PC-3 (cell line): ENCODE results near the gene HTR1E. TPM values are rescaled to one million over a fixed set of nuclear protein-coding genes. Genes with fewer than 3 reads are reported as not detected.

Experiments used
- ATAC-seq: fragments of 200-7000 bp; cut with Tn5 transposase; 2 replicates; pipeline ENCODE4 v1.9.1; 2020; ENCODE audit warnings: mild to moderate bottlenecking, moderate library complexity
- BruUV-seq: library from RNA; stranded (reverse); fragments of 400-500 nt; replicated peaks from 2 replicates; lab custom pipeline; 2021; lab: Mats Ljungman, UMichigan
- CTCF ChIA-PET: fragments of 300-600 bp; sonication (Branson Sonifier 250); formaldehyde crosslinking; loops from one replicate; lab custom pipeline; 2022; ENCODE audit warnings: antibody characterized with exemption; lab: Charles Lee
- POLR2A ChIA-PET: fragments of 300-600 bp; sonication (Branson Sonifier 250); formaldehyde crosslinking; loops from one replicate; lab custom pipeline; 2022; ENCODE audit warnings: antibody characterized with exemption; ENCODE audit not compliant: unreplicated experiment; lab: Charles Lee
- DNase-seq: peaks from one replicate; pipeline ENCODE4 v3.0.0-alpha.2; 2015
- H2AFZ ChIP-seq: fragments of 300-600 bp; sonication (generic); 2 replicates; pipeline ENCODE4 v1.6.0; 2016; ENCODE audit warnings: antibody characterized with exemption, low read length
- H3F3A ChIP-seq: fragments of 300-600 bp; sonication (generic); one replicate; pipeline ENCODE4 v1.6.0; 2017; ENCODE audit warnings: antibody characterized with exemption, low read length, control low read depth, mild to moderate bottlenecking; ENCODE audit not compliant: unreplicated experiment
- H3K27ac ChIP-seq: fragments of 300-600 bp; sonication (generic); 2 replicates; pipeline ENCODE4 v1.5.1; 2016; ENCODE audit warnings: mild to moderate bottlenecking, low read length
- H3K27me3 ChIP-seq: fragments of 300-600 bp; sonication (generic); 2 replicates; pipeline ENCODE4 v1.6.1; 2016; ENCODE audit warnings: low read length, mixed read lengths
- H3K36me3 ChIP-seq: fragments of 300-600 bp; sonication (generic); 2 replicates; pipeline ENCODE4 v1.6.1; 2016; ENCODE audit warnings: low read depth, mixed run types, low read length, mixed read lengths
- H3K4me1 ChIP-seq: fragments of 300-600 bp; sonication (generic); 2 replicates; pipeline ENCODE4 v1.5.1; 2016; ENCODE audit warnings: low read length; ENCODE audit not compliant: insufficient read depth
- H3K4me2 ChIP-seq: fragments of 300-600 bp; sonication (generic); 2 replicates; pipeline ENCODE4 v1.6.0; 2016; ENCODE audit warnings: low read length
- H3K4me3 ChIP-seq: fragments of 300-600 bp; sonication (generic); 2 replicates; pipeline ENCODE4 v1.5.1; 2016; ENCODE audit warnings: mild to moderate bottlenecking, low read length, mixed read lengths
- H3K79me2 ChIP-seq: fragments of 300-600 bp; sonication (generic); 2 replicates; pipeline ENCODE4 v1.6.1; 2017; ENCODE audit warnings: low read length, mixed read lengths
- H3K9ac ChIP-seq: fragments of 300-600 bp; sonication (generic); 2 replicates; pipeline ENCODE4 v1.6.0; 2016; ENCODE audit warnings: mild to moderate bottlenecking, low read length
- H3K9me2 ChIP-seq: fragments of 300-600 bp; sonication (generic); replicated peaks from 2 replicates; pipeline ENCODE4 v1.6.1; 2016; ENCODE audit warnings: mixed run types, low read length, mixed read lengths
- H3K9me3 ChIP-seq: fragments of 300-600 bp; sonication (generic); 2 replicates; pipeline ENCODE4 v1.6.1; 2016; ENCODE audit warnings: low read length, mixed read lengths
- H4K20me1 ChIP-seq: fragments of 300-600 bp; sonication (generic); 2 replicates; pipeline ENCODE4 v1.6.1; 2016; ENCODE audit warnings: low read length, mixed read lengths
- EZH2 ChIP-seq: fragments of 300-600 bp; sonication (generic); IDR thresholded peaks from one replicate; pipeline ENCODE4 v1.6.1; 2017; ENCODE audit warnings: antibody characterized with exemption, mild to moderate bottlenecking, low read length; ENCODE audit not compliant: unreplicated experiment
- EZH2phosphoT487 ChIP-seq: fragments of 300-600 bp; sonication (generic); IDR thresholded peaks from 2 replicates; pipeline ENCODE4 v1.6.1; 2018; ENCODE audit warnings: mild to moderate bottlenecking, antibody characterized with exemption, low read length, borderline replicate concordance
- intact Hi-C: fragments of 100-400 bp; cut with micrococcal nuclease; formaldehyde crosslinking; loops from 2 replicates; pipeline ENCODE4 v1.9.0; 2023
- total RNA-seq: library from RNA; depleted of rRNA; stranded (reverse); fragments of >200 nt; gene quantifications from 2 replicates; pipeline ENCODE4 v1.2.3, GENCODE V29; 2014
- TF ChIP-seq, protein P1 (sequence below): fragments of 300-600 bp; sonication (generic); conservative IDR thresholded peaks from 2 replicates; pipeline ENCODE4 v1.5.1; 2017; ENCODE audit warnings: antibody characterized with exemption, low read depth, mild to moderate bottlenecking, low read length

The HTR1E gene
- total RNA-seq, 1 experiment from 2014 or later = not detected

DNA sequence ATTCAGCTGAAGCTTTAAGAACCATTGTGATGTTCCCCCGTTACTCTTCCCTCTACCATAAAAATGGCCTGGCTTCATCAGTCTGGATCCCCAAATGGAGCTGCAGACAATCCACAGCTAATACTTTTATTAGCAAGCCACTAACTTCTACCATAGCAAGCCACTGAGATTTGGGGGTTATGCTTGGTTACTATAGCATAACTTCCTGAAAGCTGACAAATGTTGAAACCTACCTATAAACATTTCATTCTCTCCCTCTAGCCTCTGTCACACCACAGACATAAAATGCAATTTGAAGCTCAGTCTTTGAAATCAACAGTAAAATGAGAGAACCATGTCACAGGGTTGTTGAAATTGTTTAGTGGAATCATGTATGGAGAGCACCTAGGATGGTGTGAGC, 3.0 kb upstream of the HTR1E start:
- H3K9me2 ChIP-seq = no peaks in the 10 kb centered on the region
- no peaks in the 10 kb centered on the region for H3K9me3 ChIP-seq
- TF ChIP-seq EZH2 = no peak
- no peak for TF ChIP-seq EZH2phosphoT487
- TF ChIP-seq, protein P1, sequence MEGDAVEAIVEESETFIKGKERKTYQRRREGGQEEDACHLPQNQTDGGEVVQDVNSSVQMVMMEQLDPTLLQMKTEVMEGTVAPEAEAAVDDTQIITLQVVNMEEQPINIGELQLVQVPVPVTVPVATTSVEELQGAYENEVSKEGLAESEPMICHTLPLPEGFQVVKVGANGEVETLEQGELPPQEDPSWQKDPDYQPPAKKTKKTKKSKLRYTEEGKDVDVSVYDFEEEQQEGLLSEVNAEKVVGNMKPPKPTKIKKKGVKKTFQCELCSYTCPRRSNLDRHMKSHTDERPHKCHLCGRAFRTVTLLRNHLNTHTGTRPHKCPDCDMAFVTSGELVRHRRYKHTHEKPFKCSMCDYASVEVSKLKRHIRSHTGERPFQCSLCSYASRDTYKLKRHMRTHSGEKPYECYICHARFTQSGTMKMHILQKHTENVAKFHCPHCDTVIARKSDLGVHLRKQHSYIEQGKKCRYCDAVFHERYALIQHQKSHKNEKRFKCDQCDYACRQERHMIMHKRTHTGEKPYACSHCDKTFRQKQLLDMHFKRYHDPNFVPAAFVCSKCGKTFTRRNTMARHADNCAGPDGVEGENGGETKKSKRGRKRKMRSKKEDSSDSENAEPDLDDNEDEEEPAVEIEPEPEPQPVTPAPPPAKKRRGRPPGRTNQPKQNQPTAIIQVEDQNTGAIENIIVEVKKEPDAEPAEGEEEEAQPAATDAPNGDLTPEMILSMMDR = no peak
- no peak overlapping the region for H2AFZ ChIP-seq
- no peaks in the 10 kb centered on the region for H3F3A ChIP-seq
- H3K4me2 ChIP-seq = no peak overlapping the region
- peaks cover 38% of the 10 kb centered on the region for H3K27me3 ChIP-seq
- H4K20me1 ChIP-seq = no peaks in the 10 kb centered on the region
- H3K4me3 ChIP-seq = no peak overlapping the region
- no peaks in the 10 kb centered on the region for H3K36me3 ChIP-seq
- POLR2A ChIA-PET = no interaction called here
- CTCF ChIA-PET = no interaction called here
- H3K9ac ChIP-seq = no peak overlapping the region
- no peaks in the 10 kb centered on the region for H3K79me2 ChIP-seq
- 0 out of 2 replicates have a peak, but pooled peaks cover 3% of the 10 kb centered on the region for H3K4me1 ChIP-seq
- DNase-seq (no peak), ATAC-seq (no peak)
- intact Hi-C loops = no loop called here
- no TSS peak for BruUV-seq
- H3K27ac ChIP-seq = no peak overlapping the region

DNA sequence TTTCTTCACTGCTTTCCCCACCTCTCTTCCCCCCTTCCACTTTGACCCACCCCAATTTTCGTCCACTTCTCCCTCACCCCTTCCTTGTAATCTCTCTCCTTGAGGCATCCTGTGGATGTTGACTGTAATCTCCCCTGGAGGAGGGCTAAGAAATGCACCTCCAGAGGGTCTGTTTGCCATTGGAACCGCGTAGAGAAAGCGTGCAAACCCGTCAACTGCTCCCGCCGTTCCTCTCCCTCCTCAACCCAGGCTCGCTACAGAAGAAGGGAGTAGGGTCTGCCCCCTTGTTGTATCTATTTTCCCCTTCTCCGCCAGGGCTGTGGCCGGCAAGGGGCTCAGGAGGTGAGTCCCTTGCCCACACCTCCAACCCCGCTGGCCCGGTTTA, 502 bp upstream of the HTR1E start:
- DNase-seq = no peak
- Histone ChIP-seq H3K9me2 (no peaks in the 10 kb centered on the region), H3K4me3 (no peak overlapping the region), H2AFZ (no peak overlapping the region), H3K9ac (no peak overlapping the region), H3F3A (no peaks in the 10 kb centered on the region), H3K36me3 (no peaks in the 10 kb centered on the region), H3K9me3 (no peaks in the 10 kb centered on the region), H4K20me1 (no peaks in the 10 kb centered on the region), H3K27ac (no peak overlapping the region), H3K79me2 (no peaks in the 10 kb centered on the region), H3K4me1 (0 out of 2 replicates have a peak, but pooled peaks cover 3% of the 10 kb centered on the region), H3K4me2 (no peak overlapping the region), H3K27me3 (peaks cover 44% of the 10 kb centered on the region)
- CTCF ChIA-PET = no interaction called here
- intact Hi-C loops = no loop called here
- ATAC-seq = no peak
- TF ChIP-seq, protein P1 = no peak
- TF ChIP-seq EZH2phosphoT487 = no peak
- no peak for TF ChIP-seq EZH2
- no TSS peak for BruUV-seq
- POLR2A ChIA-PET = no interaction called here

DNA sequence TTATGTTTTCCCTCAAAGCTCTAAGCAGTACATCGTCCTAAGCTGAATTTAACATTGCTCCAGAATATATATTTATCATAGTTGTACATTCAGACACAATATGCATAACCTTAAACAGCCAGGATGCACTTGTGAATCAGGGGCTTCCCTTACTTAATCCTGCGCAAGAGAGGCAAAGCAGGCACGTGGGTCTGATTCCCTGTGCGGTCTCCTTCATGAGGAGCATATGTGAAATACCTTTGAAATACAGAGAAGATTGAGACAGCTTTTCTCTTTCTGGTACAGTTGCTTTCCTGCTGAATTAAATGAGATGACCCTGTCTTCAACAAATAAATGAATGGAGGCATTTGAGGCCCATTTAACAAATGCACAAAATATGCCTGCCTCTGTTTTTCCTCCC, 1.5 kb downstream of the HTR1E start:
- intact Hi-C loops = no loop called here

More for the DNA sequence above, 1.5 kb downstream of the HTR1E start:
- no TSS peak for BruUV-seq
- POLR2A ChIA-PET = no interaction called here
- H3F3A ChIP-seq = no peaks in the 10 kb centered on the region
- no peak overlapping the region for H3K27ac ChIP-seq
- H3K4me2 ChIP-seq = no peak overlapping the region
- H2AFZ ChIP-seq = no peak overlapping the region
- CTCF ChIA-PET = no interaction called here
- H3K9me3 ChIP-seq = no peaks in the 10 kb centered on the region
- no peak for DNase-seq
- 0 out of 2 replicates have a peak, but pooled peaks cover 3% of the 10 kb centered on the region for H3K4me1 ChIP-seq
- no peaks in the 10 kb centered on the region for H3K79me2 ChIP-seq
- ATAC-seq = no peak
- TF ChIP-seq, protein P1 = no peak
- TF ChIP-seq EZH2 = no peak
- no peak for TF ChIP-seq EZH2phosphoT487
- peaks cover 46% of the 10 kb centered on the region for H3K27me3 ChIP-seq
- H3K4me3 ChIP-seq = no peak overlapping the region
- no peak overlapping the region for H3K9ac ChIP-seq
- no peaks in the 10 kb centered on the region for H3K9me2 ChIP-seq
- no peaks in the 10 kb centered on the region for H3K36me3 ChIP-seq
- H4K20me1 ChIP-seq = no peaks in the 10 kb centered on the region
